Measurements from ENCODE around the gene TTC17.

- no peak for TF ChIP-seq POLR2AphosphoS5 (IDR thresholded peaks at IDR 0.05)
- no peak for TF ChIP-seq CTCF (IDR thresholded peaks at IDR 0.05)
These were observed 144.7 kb downstream of the TTC17 start for GRCh38 chr11:43503417-43503816.
